Calu3 (cell line): Measurements from ENCODE around the gene NYAP2. TPM values are rescaled to one million over a fixed set of nuclear protein-coding genes. Genes with fewer than 3 reads are reported as not detected.

Experiments used
- BruUV-seq: library from RNA; stranded (reverse); fragments of 400-500 nt; replicated peaks from 2 replicates; lab custom pipeline; 2021; lab: Mats Ljungman, UMichigan
- CTCF ChIA-PET: fragments of 300-600 bp; sonication (Branson Sonifier 250); formaldehyde crosslinking; loops from one replicate; lab custom pipeline; 2022; ENCODE audit warnings: antibody characterized with exemption; lab: Charles Lee
- DNase-seq: peaks from one replicate; pipeline ENCODE4 v3.0.0; 2022
- H3K27ac Mint-ChIP-seq: one replicate; pipeline ENCODE4 v1.8.0; 2022; ENCODE audit warnings: mixed read lengths; ENCODE audit not compliant: unreplicated experiment
- H3K27me3 Mint-ChIP-seq: one replicate; pipeline ENCODE4 v1.8.0; 2022; ENCODE audit warnings: mixed read lengths; ENCODE audit not compliant: unreplicated experiment
- H3K36me3 Mint-ChIP-seq: one replicate; pipeline ENCODE4 v1.8.0; 2022; ENCODE audit warnings: mild to moderate bottlenecking, moderate library complexity, mixed read lengths; ENCODE audit not compliant: insufficient read depth, unreplicated experiment
- H3K4me1 Mint-ChIP-seq: one replicate; pipeline ENCODE4 v1.8.0; 2022; ENCODE audit warnings: mild to moderate bottlenecking, low read depth, mixed read lengths; ENCODE audit not compliant: unreplicated experiment
- H3K4me3 Mint-ChIP-seq: one replicate; pipeline ENCODE4 v1.8.0; 2022; ENCODE audit warnings: mild to moderate bottlenecking, low read depth, moderate library complexity, mixed read lengths; ENCODE audit not compliant: unreplicated experiment
- H3K9me3 Mint-ChIP-seq: one replicate; pipeline ENCODE4 v1.8.0; 2022; ENCODE audit warnings: low read depth, mixed read lengths; ENCODE audit not compliant: unreplicated experiment
- CTCF ChIP-seq: fragments of 200-600 bp; IDR thresholded peaks from one replicate; pipeline ENCODE4 v1.8.0; 2022; ENCODE audit warnings: antibody characterized with exemption; ENCODE audit not compliant: unreplicated experiment
- intact Hi-C: fragments of 100-400 bp; cut with micrococcal nuclease; formaldehyde crosslinking; loops from one replicate; pipeline ENCODE4 v1.10.0; 2022; ENCODE audit not compliant: unreplicated experiment
- total RNA-seq: library from RNA; stranded (reverse); gene quantifications from 2 replicates; pipeline ENCODE4 v1.2.3, GENCODE V29; 2022

NYAP2 gene
- total RNA-seq, 1 experiment from 2014 or later = 0.07 TPM

DNA sequence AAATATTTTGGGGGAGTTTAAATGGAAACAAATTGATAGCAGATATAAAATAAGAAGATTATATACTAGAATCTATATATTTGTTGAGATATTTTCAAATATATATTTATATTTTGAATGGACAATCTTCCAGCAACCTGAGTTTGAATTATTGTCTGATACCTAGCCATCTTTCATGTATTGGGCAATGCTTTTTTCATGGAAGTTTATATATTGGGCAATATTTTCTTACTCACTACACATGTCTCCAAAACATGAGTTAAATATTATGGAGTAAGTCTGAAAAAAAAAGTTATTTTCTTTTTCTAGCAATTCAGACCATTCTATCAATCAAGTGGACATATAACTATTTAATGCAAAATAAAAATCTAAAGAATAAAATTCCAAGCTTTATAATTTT lies 295.2 kb downstream of the NYAP2 start:
- no peak overlapping the region for H3K4me3 Mint-ChIP-seq
- DNase-seq = no peak
- no peak overlapping the region for H3K27ac Mint-ChIP-seq
- no peaks in the 10 kb centered on the region for H3K36me3 Mint-ChIP-seq
- no peaks in the 10 kb centered on the region for H3K27me3 Mint-ChIP-seq
- CTCF ChIA-PET = no interaction called here
- peaks cover 8% of the 10 kb centered on the region for H3K4me1 Mint-ChIP-seq
- no peak for TF ChIP-seq CTCF
- intact Hi-C loops = no loop called here
- H3K9me3 Mint-ChIP-seq = no peaks in the 10 kb centered on the region
- no TSS peak for BruUV-seq

GRCh38 chr2:225697936-225698335 lies 298.4 kb downstream of the NYAP2 start:
- intact Hi-C loops = no loop called here
- Mint-ChIP-seq H3K4me1 (no peaks in the 10 kb centered on the region), H3K36me3 (no peaks in the 10 kb centered on the region), H3K27ac (no peak overlapping the region), H3K4me3 (no peak overlapping the region), H3K27me3 (no peaks in the 10 kb centered on the region), H3K9me3 (no peaks in the 10 kb centered on the region)
- BruUV-seq = no TSS peak
- CTCF ChIA-PET = no interaction called here
- TF ChIP-seq CTCF = no peak
- no peak for DNase-seq
